ENCODE measurements around the gene NRIP3.

DNA sequence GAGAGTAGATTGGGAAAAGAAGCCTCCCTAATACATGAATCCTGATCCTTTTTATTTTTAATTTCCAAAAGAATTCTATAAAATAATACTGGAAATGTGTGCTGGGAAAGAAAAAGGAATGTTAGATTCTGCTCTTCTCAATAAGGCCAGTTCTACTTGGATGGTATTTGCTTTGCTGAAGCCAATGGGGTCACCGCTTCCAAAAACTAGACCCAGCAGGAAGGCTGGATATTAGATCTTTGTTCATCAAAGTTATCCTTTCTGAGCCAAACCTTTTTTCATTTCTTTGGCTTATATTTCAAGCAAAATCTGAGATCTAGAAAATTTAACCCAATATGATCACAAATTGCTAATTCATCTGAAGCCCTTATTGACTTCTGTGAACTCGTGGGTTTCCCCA is 46.2 kb upstream of the NRIP3 start:
- TF ChIP-seq, protein P1, sequence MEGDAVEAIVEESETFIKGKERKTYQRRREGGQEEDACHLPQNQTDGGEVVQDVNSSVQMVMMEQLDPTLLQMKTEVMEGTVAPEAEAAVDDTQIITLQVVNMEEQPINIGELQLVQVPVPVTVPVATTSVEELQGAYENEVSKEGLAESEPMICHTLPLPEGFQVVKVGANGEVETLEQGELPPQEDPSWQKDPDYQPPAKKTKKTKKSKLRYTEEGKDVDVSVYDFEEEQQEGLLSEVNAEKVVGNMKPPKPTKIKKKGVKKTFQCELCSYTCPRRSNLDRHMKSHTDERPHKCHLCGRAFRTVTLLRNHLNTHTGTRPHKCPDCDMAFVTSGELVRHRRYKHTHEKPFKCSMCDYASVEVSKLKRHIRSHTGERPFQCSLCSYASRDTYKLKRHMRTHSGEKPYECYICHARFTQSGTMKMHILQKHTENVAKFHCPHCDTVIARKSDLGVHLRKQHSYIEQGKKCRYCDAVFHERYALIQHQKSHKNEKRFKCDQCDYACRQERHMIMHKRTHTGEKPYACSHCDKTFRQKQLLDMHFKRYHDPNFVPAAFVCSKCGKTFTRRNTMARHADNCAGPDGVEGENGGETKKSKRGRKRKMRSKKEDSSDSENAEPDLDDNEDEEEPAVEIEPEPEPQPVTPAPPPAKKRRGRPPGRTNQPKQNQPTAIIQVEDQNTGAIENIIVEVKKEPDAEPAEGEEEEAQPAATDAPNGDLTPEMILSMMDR (IDR thresholded peaks at IDR 0.05), result no peak
- TF ChIP-seq POLR2A (IDR thresholded peaks at IDR 0.05), result no peak

Measured in ovary (tissue), 3 donors.